GM12878 (cell line): ENCODE data around the gene PRRT1B. TPM values are rescaled to one million over a fixed set of nuclear protein-coding genes. Genes with fewer than 3 reads are reported as not detected.

Experiments
- CREM ChIP-seq: IDR thresholded peaks from 2 replicates; pipeline ENCODE4 v1.6.1; 2014; ENCODE audit warnings: antibody characterized with exemption, low read depth
- EP300 ChIP-seq, 2 experiments: fragments of 150-350 bp in 1 of 2; IDR thresholded peaks; 2 replicates each; pipeline ENCODE4 v1.6.1; 2011 to 2012; ENCODE audit warnings: low read depth in 2 of 2, low read length in 2 of 2, borderline replicate concordance in 1 of 2, improper control_type of control experiment in 1 of 2, inconsistent platforms in 1 of 2; ENCODE audit not compliant: control insufficient read depth in 1 of 2
- GATAD2B ChIP-seq: fragments of 450-650 bp; conservative IDR thresholded peaks from 2 replicates; pipeline ENCODE4 v1.6.1; 2017; ENCODE audit warnings: low read depth, mild to moderate bottlenecking, moderate library complexity
- HDGF ChIP-seq: fragments of 450-650 bp; IDR thresholded peaks from 2 replicates; pipeline ENCODE4 v1.6.1; 2016; ENCODE audit warnings: antibody characterized with exemption
- NR2C1 ChIP-seq: fragments of 450-650 bp; IDR thresholded peaks from 2 replicates; pipeline ENCODE4 v1.6.1; 2017; ENCODE audit warnings: antibody characterized with exemption, mild to moderate bottlenecking, moderate library complexity
- NR2F1 ChIP-seq: fragments of 450-650 bp; conservative IDR thresholded peaks from 2 replicates; pipeline ENCODE4 v1.6.1; 2017; ENCODE audit warnings: mild to moderate bottlenecking
- PAX5 ChIP-seq: IDR thresholded peaks from 2 replicates; pipeline ENCODE4 v1.6.1; 2011; ENCODE audit warnings: low read depth, low read length, borderline replicate concordance
- POLR2AphosphoS5 ChIP-seq: IDR thresholded peaks from 2 replicates; pipeline ENCODE4 v1.6.1; 2011; ENCODE audit warnings: mild to moderate bottlenecking, low read length, inconsistent platforms
- RAD21 ChIP-seq: IDR thresholded peaks from 2 replicates; pipeline ENCODE4 v1.6.1; 2011; ENCODE audit warnings: mild to moderate bottlenecking, low read depth, low read length, moderate library complexity; ENCODE audit not compliant: insufficient read depth
- RCOR1 ChIP-seq: conservative IDR thresholded peaks from 2 replicates; pipeline ENCODE4 v1.6.1; 2012; ENCODE audit warnings: low read depth, low read length, improper control_type of control experiment
- RELA ChIP-seq: fragments of 450-650 bp; IDR thresholded peaks from 2 replicates; pipeline ENCODE4 v1.8.0; 2014; ENCODE audit warnings: borderline replicate concordance; ENCODE audit not compliant: partially characterized antibody
- SMAD1 ChIP-seq: fragments of 450-650 bp; IDR thresholded peaks from 2 replicates; pipeline ENCODE4 v1.6.1; 2018; ENCODE audit warnings: mild to moderate bottlenecking, low read depth; ENCODE audit not compliant: partially characterized antibody
- TCF12 ChIP-seq: IDR thresholded peaks from 2 replicates; pipeline ENCODE4 v1.6.1; 2011; ENCODE audit warnings: low read depth, mild to moderate bottlenecking, low read length
- TCF3 ChIP-seq: IDR thresholded peaks from 2 replicates; pipeline ENCODE4 v1.6.1; 2012; ENCODE audit warnings: low read depth, mild to moderate bottlenecking, low read length, borderline replicate concordance; ENCODE audit not compliant: insufficient read depth
- YY1 ChIP-seq: IDR thresholded peaks from 2 replicates; pipeline ENCODE4 v1.6.1; 2011; ENCODE audit warnings: low read depth, mild to moderate bottlenecking, low read length
- ZBED1 ChIP-seq: IDR thresholded peaks from 2 replicates; pipeline ENCODE4 v1.6.1; 2016; ENCODE audit warnings: borderline replicate concordance
- polyA plus RNA-seq, 11 experiments: library from polyadenylated mRNA; depleted of rRNA in 4 of 11; unstranded in 6 of 11; stranded (reverse) in 5 of 11; fragments of >200 nt; fragmentation: Nextera tagmentation in 4 of 11; fragmentation: Illumina TruSeq in 1 of 11; extraction: Ambion mirVana in 4 of 11; extraction: Trizol in 1 of 11; gene quantifications; 1 replicate in 1 of 11; 2 replicates in 10 of 11; pipeline versions ENCODE4 v1.2.1 to v1.2.3, GENCODE V29; 2011 to 2016; ENCODE audit warnings: inconsistent platforms in 2 of 11, missing spikeins in 2 of 11, low read depth in 1 of 11
- total RNA-seq, 4 experiments: library from RNA; depleted of rRNA in 3 of 4; stranded (reverse); fragments of >200 nt in 3 of 4; fragmentation: Illumina TruSeq in 1 of 4; extraction: Trizol in 1 of 4; gene quantifications; 2 replicates each; pipeline versions ENCODE4 v1.2.1 to v1.2.3, GENCODE V29; 2013 to 2021
- TF ChIP-seq, protein P1 (sequence below): IDR thresholded peaks from 2 replicates; pipeline ENCODE4 v1.6.1; 2012; ENCODE audit warnings: low read depth, low read length, improper control_type of control experiment
- TF ChIP-seq, protein P2 (sequence below): fragments of 450-650 bp; IDR thresholded peaks from 2 replicates; pipeline ENCODE4 v1.6.1; 2017; ENCODE audit warnings: mild to moderate bottlenecking, moderate library complexity
- TF ChIP-seq, protein P3 (sequence below): fragments of 450-650 bp; formaldehyde crosslinking; IDR thresholded peaks from 2 replicates; pipeline ENCODE4 v1.4.0; 2020; ENCODE audit warnings: mild to moderate bottlenecking, moderate library complexity

PRRT1B gene
- total and polyA plus RNA-seq, 10 of the 15 experiments (the other 5 are each of a cell fraction or from before 2014, with no cell fraction given) = not detected

DNA sequence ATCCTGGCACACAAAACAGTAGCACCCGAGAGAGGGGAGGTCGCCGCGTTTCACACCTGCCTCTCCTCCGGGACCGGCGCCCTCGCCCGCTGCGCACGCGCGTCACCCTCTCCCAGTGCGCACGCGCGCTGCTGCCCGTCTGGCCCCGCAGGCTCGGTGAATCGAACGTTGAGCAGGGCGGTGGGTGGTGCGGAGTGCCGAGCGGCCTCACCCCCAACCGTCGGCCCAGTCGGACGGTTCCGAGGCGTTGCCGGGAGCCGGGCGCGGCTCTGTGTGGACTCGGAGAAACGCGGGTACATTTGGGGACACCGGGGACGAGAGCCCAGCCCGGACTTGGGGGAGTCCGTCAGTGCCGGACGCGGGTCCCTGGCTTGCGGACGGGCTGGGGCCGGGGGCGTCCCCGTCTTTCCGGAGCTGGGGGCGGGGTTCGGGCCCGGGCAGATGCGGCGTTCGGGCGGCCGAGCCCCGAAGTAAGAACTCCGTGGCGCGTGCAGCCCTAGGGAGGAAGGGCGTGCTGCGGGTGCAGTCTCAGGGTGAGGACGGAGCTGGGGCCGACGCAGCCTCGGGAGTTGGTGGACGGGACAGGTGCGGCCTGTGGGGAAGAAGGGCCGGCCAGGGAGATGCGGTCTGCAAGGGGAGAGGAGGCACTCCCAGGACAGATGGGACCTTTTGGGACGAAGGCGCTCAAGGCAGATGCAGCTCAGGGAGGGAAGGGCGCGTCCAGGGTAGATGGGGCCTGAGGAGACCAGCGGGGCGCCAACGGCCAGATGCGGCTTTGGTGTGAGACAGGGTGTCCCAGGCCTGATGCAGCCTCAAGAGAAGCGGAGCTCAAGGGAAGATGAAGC, 42.3 kb upstream of the PRRT1B start, which contains the start of gene POMT1 (continued):
- 0 out of 2 replicates have a peak, but pooled peaks have one; percentile 18 for TF ChIP-seq HDGF
- TF ChIP-seq EP300 (IDR thresholded peaks at IDR 0.05; ENCODE audit: borderline replicate concordance in 1 of 2, control insufficient read depth in 1 of 2, low read depth in 2 of 2, low read length in 2 of 2) = no peak
- peak; percentile 58 for TF ChIP-seq RELA
- TF ChIP-seq TCF3 = peak; percentile 66; the same call in 1 of the 2 replicates
- 0 out of 2 replicates have a peak, but pooled peaks have one; percentile 38 for TF ChIP-seq NR2F1
- TF ChIP-seq, protein P1, sequence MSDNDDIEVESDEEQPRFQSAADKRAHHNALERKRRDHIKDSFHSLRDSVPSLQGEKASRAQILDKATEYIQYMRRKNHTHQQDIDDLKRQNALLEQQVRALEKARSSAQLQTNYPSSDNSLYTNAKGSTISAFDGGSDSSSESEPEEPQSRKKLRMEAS = peak; percentile 72; the same call in 1 of the 2 replicates
- TF ChIP-seq RAD21 = no peak
- TF ChIP-seq NR2C1 = peak; percentile 47
- TF ChIP-seq TCF12 = peak; percentile 77
- TF ChIP-seq POLR2AphosphoS5 = peak; percentile 61; the same call in 1 of the 2 replicates
- 0 out of 2 replicates have a peak, but pooled peaks have one; percentile 34 for TF ChIP-seq CREM
- no peak for TF ChIP-seq ZBED1
- TF ChIP-seq, protein P2, sequence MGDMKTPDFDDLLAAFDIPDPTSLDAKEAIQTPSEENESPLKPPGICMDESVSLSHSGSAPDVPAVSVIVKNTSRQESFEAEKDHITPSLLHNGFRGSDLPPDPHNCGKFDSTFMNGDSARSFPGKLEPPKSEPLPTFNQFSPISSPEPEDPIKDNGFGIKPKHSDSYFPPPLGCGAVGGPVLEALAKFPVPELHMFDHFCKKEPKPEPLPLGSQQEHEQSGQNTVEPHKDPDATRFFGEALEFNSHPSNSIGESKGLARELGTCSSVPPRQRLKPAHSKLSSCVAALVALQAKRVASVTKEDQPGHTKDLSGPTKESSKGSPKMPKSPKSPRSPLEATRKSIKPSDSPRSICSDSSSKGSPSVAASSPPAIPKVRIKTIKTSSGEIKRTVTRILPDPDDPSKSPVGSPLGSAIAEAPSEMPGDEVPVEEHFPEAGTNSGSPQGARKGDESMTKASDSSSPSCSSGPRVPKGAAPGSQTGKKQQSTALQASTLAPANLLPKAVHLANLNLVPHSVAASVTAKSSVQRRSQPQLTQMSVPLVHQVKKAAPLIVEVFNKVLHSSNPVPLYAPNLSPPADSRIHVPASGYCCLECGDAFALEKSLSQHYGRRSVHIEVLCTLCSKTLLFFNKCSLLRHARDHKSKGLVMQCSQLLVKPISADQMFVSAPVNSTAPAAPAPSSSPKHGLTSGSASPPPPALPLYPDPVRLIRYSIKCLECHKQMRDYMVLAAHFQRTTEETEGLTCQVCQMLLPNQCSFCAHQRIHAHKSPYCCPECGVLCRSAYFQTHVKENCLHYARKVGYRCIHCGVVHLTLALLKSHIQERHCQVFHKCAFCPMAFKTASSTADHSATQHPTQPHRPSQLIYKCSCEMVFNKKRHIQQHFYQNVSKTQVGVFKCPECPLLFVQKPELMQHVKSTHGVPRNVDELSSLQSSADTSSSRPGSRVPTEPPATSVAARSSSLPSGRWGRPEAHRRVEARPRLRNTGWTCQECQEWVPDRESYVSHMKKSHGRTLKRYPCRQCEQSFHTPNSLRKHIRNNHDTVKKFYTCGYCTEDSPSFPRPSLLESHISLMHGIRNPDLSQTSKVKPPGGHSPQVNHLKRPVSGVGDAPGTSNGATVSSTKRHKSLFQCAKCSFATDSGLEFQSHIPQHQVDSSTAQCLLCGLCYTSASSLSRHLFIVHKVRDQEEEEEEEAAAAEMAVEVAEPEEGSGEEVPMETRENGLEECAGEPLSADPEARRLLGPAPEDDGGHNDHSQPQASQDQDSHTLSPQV = no peak
- TF ChIP-seq, protein P3, sequence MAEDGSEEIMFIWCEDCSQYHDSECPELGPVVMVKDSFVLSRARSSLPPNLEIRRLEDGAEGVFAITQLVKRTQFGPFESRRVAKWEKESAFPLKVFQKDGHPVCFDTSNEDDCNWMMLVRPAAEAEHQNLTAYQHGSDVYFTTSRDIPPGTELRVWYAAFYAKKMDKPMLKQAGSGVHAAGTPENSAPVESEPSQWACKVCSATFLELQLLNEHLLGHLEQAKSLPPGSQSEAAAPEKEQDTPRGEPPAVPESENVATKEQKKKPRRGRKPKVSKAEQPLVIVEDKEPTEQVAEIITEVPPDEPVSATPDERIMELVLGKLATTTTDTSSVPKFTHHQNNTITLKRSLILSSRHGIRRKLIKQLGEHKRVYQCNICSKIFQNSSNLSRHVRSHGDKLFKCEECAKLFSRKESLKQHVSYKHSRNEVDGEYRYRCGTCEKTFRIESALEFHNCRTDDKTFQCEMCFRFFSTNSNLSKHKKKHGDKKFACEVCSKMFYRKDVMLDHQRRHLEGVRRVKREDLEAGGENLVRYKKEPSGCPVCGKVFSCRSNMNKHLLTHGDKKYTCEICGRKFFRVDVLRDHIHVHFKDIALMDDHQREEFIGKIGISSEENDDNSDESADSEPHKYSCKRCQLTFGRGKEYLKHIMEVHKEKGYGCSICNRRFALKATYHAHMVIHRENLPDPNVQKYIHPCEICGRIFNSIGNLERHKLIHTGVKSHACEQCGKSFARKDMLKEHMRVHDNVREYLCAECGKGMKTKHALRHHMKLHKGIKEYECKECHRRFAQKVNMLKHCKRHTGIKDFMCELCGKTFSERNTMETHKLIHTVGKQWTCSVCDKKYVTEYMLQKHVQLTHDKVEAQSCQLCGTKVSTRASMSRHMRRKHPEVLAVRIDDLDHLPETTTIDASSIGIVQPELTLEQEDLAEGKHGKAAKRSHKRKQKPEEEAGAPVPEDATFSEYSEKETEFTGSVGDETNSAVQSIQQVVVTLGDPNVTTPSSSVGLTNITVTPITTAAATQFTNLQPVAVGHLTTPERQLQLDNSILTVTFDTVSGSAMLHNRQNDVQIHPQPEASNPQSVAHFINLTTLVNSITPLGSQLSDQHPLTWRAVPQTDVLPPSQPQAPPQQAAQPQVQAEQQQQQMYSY (CRISPR knock-in tag) = no peak
- no peak for TF ChIP-seq RCOR1
- no peak for TF ChIP-seq SMAD1
- peak; percentile 92 for TF ChIP-seq GATAD2B
- TF ChIP-seq YY1 = peak; percentile 89
- TF ChIP-seq PAX5 = peak; percentile 37; the same call in 1 of the 2 replicates
